ENCODE results near the gene PHLDA2. TPM values are rescaled to one million over a fixed set of nuclear protein-coding genes. Genes with fewer than 3 reads are reported as not detected.

PHLDA2 gene
- polyA plus RNA-seq, 2 of the 4 experiments (the other 2 are of a cell fraction) = 7.0 to 49.6 TPM

DNA sequence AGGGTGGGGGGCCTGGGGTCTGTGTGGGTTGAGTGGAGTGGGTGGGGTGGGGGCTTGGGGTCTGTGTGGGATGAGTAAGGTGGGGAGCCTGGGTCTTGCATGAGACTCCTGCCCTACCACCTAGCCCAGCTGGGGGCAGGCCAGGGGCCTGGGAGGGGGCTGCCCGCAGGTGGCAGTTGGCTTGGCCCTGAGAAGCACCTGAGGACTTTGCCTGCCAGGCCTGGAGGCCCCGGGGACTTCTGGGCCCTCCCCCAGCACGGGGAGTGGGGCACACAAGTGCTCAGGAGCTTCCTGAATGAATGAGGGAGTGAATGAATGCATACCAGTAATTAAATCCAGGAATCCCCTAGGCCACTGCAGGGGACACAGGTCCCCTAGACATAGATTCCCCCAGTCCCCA is 6.6 kb downstream of the PHLDA2 start:
- POLR2A ChIA-PET = no interaction called here
- no peak overlapping the region for H3K4me3 ChIP-seq
- no peak for DNase-seq (ENCODE audit: low read depth in 1 of 2, low spot score in 1 of 2)
- H3K4me2 ChIP-seq = no peak overlapping the region
- WGBS (ENCODE audit: missing lambda C conversion rate) = 80% methylated on average over 1 of the region's 3 CpGs
- no peak for ATAC-seq
- H3K4me1 ChIP-seq = peaks cover 21% of the 10 kb centered on the region
- no peak for FAIRE-seq
- TF ChIP-seq, protein P1, sequence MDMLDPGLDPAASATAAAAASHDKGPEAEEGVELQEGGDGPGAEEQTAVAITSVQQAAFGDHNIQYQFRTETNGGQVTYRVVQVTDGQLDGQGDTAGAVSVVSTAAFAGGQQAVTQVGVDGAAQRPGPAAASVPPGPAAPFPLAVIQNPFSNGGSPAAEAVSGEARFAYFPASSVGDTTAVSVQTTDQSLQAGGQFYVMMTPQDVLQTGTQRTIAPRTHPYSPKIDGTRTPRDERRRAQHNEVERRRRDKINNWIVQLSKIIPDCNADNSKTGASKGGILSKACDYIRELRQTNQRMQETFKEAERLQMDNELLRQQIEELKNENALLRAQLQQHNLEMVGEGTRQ (IDR thresholded peaks at IDR 0.05) = no peak
- TF ChIP-seq CBX8 (IDR thresholded peaks at IDR 0.05) (no peak), NPAS2 (CRISPR knock-in tag; IDR thresholded peaks at IDR 0.05; ENCODE audit: borderline replicate concordance) (no peak), ZFP36 (IDR thresholded peaks at IDR 0.05; ENCODE audit: borderline replicate concordance, partially characterized antibody) (no peak), ZNF302 (CRISPR knock-in tag; IDR thresholded peaks at IDR 0.05) (no peak), SREBF2 (IDR thresholded peaks at IDR 0.05) (no peak), FOSL2 (IDR thresholded peaks at IDR 0.05) (no peak), FOSL2 (CRISPR knock-in tag; IDR thresholded peaks at IDR 0.05) (no peak), KDM1A (IDR thresholded peaks at IDR 0.05; ENCODE audit: low read depth) (no peak), TFCP2L1 (CRISPR knock-in tag; IDR thresholded peaks at IDR 0.05) (no peak), HDAC2 (IDR thresholded peaks at IDR 0.05) (no peak), ESRRA (IDR thresholded peaks at IDR 0.05; ENCODE audit: borderline replicate concordance, low read length) (no peak), ZC3H11A (IDR thresholded peaks at IDR 0.05) (no peak)
- TF ChIP-seq, protein P2, sequence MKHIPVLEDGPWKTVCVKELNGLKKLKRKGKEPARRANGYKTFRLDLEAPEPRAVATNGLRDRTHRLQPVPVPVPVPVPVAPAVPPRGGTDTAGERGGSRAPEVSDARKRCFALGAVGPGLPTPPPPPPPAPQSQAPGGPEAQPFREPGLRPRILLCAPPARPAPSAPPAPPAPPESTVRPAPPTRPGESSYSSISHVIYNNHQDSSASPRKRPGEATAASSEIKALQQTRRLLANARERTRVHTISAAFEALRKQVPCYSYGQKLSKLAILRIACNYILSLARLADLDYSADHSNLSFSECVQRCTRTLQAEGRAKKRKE (CRISPR knock-in tag; IDR thresholded peaks at IDR 0.05; ENCODE audit: low read depth) = no peak
- no peak overlapping the region for H3K27ac ChIP-seq
- no peaks in the 10 kb centered on the region for H3K9me3 ChIP-seq
- CTCF ChIA-PET = interaction anchor here (1.2 to 1.4 kb wide), 3 partner anchors 10 to 18 kb away, joined by 3 to 4 read pairs (median 4); no protein-coding TSS in a partner anchor

DNA sequence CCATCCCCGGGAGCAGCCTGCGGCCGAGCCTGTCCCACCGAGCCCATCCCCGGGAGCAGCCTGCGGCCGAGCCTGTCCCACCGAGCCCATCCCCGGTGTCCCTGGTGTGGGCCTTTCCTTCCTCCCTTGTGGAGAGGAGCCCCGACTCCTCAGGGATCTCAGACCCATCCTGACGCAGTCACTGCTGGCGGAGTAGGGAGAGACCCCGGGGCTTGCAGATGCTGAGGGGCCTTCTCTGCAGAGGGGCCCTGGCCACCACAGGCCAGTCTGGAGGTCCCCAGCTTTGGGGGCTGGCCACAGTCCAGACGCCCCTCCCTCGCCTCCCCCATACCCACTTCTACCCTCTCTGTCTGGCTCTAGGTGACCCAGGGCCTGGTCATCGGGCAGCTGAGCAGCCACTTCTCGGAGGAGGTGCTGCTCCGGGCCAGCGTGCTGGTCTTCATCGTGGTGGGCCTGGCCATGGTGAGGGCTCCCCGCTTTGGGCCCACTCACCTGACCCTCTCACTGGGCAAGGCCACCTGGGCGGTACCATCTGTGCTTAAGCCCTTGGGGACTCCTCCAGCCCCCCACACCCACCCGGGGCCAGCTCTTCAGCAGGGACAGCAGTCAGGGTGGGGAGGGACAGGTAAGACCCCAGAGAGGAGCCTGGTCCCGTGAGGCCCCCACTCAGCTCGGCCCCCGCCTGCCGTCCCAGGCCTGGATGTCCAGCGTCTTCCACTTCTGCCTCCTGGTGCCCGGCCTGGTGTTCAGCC is 7.3 kb downstream of the PHLDA2 start:
- no peak for DNase-seq (ENCODE audit: low read depth in 1 of 2, low spot score in 1 of 2)
- CTCF ChIA-PET = interaction anchor here (1.2 to 1.3 kb wide), 2 partner anchors 9 to 12 kb away, joined by 3 to 4 read pairs; no protein-coding TSS in a partner anchor

DNA sequence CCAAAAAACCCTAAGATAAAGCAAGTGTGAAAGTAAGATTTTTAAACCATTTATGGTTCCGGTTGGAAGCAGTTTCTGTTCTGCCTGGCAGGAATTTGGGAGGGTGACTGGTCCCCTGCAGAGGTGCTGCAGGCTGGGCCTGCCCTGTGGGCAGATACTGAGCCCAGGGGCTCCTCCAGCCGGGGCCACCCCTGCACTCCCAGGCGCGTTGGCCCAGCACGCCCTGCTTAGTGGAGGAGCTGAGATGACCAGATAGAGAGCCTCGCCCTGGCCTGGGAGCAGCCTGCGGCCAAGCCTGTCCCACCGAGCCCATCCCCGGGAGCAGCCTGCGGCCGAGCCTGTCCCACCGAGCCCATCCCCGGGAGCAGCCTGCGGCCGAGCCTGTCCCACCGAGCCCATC is 8.0 kb downstream of the PHLDA2 start:
- no peak for DNase-seq (ENCODE audit: low read depth in 1 of 2, low spot score in 1 of 2)
- ChIA-PET CTCF (interaction anchor here (0.6 to 9.9 kb wide), 6 partner anchors 8 to 389 kb away, joined by 3 to 52 read pairs (median 6); partner anchors contain the start of gene PHLDA2), POLR2A (interaction anchor here (1.0 to 6.7 kb wide), 2 partner anchors 8 to 10 kb away, joined by 3 to 36 read pairs; partner anchors contain the start of gene PHLDA2)
- 84% methylated on average over 9 of the region's 16 CpGs for WGBS (ENCODE audit: missing lambda C conversion rate)
- Histone ChIP-seq H3K4me3 (no peak overlapping the region), H3K27ac (no peak overlapping the region), H3K9me3 (no peaks in the 10 kb centered on the region), H3K4me1 (peaks cover 14% of the 10 kb centered on the region), H3K4me2 (no peak overlapping the region)
- ATAC-seq = no peak
- FAIRE-seq = no peak
- TF ChIP-seq, protein P3, sequence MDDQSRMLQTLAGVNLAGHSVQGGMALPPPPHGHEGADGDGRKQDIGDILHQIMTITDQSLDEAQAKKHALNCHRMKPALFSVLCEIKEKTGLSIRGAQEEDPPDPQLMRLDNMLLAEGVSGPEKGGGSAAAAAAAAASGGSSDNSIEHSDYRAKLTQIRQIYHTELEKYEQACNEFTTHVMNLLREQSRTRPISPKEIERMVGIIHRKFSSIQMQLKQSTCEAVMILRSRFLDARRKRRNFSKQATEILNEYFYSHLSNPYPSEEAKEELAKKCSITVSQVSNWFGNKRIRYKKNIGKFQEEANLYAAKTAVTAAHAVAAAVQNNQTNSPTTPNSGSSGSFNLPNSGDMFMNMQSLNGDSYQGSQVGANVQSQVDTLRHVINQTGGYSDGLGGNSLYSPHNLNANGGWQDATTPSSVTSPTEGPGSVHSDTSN (IDR thresholded peaks at IDR 0.05) = no peak
- TF ChIP-seq ZC3H11A (IDR thresholded peaks at IDR 0.05) (no peak), RCOR1 (IDR thresholded peaks at IDR 0.05; ENCODE audit: low read depth, low read length) (no peak), KDM5A (IDR thresholded peaks at IDR 0.05) (no peak), RAD21 (conservative IDR thresholded peaks at IDR 0.05 in 1 of 2, IDR thresholded peaks at IDR 0.05 in 1 of 2) (no peak), PHF8 (IDR thresholded peaks at IDR 0.05; ENCODE audit: borderline replicate concordance, low read depth) (no peak), MAFK (IDR thresholded peaks at IDR 0.05; ENCODE audit: partially characterized antibody) (no peak), NFE2L2 (conservative IDR thresholded peaks at IDR 0.05; ENCODE audit: low read length) (no peak), CHD2 (IDR thresholded peaks at IDR 0.05; ENCODE audit: low read length, partially characterized antibody) (no peak), ZNF302 (CRISPR knock-in tag; IDR thresholded peaks at IDR 0.05) (no peak), HDAC2 (IDR thresholded peaks at IDR 0.05) (no peak)
- TF ChIP-seq, protein P2 (CRISPR knock-in tag; IDR thresholded peaks at IDR 0.05; ENCODE audit: low read depth) = no peak

More for the DNA sequence above, 7.3 kb downstream of the PHLDA2 start:
- no peak for TF ChIP-seq HOXA7 (CRISPR knock-in tag; IDR thresholded peaks at IDR 0.05)
- TF ChIP-seq POLR2A (IDR thresholded peaks at IDR 0.05; ENCODE audit: low read length) = no peak
- TF ChIP-seq PHF8 (IDR thresholded peaks at IDR 0.05; ENCODE audit: borderline replicate concordance, low read depth) = no peak
- TF ChIP-seq EP300 (IDR thresholded peaks at IDR 0.05) = no peak
- TF ChIP-seq EHMT2 (IDR thresholded peaks at IDR 0.05; ENCODE audit: low read depth) = no peak
- no peak for TF ChIP-seq HDAC2 (IDR thresholded peaks at IDR 0.05)
- TF ChIP-seq NFE2L2 (conservative IDR thresholded peaks at IDR 0.05; ENCODE audit: low read length) = no peak
- no peak for TF ChIP-seq CHD2 (IDR thresholded peaks at IDR 0.05; ENCODE audit: low read length, partially characterized antibody)
- TF ChIP-seq CBX8 (IDR thresholded peaks at IDR 0.05) = no peak
- TF ChIP-seq HEYL (CRISPR knock-in tag; IDR thresholded peaks at IDR 0.05) = no peak
- TF ChIP-seq, protein P4, sequence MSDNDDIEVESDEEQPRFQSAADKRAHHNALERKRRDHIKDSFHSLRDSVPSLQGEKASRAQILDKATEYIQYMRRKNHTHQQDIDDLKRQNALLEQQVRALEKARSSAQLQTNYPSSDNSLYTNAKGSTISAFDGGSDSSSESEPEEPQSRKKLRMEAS (IDR thresholded peaks at IDR 0.05) = no peak
- TF ChIP-seq TP53 (CRISPR knock-in tag; IDR thresholded peaks at IDR 0.05) = no peak
- no peak for TF ChIP-seq NR3C1 (IDR thresholded peaks at IDR 0.05)
- no peak for TF ChIP-seq KDM1A (IDR thresholded peaks at IDR 0.05; ENCODE audit: low read depth)
- TF ChIP-seq MAFK (IDR thresholded peaks at IDR 0.05; ENCODE audit: partially characterized antibody) = no peak
- no peak for TF ChIP-seq CEBPB (IDR thresholded peaks at IDR 0.05)
- no peak for TF ChIP-seq FOXS1 (CRISPR knock-in tag; IDR thresholded peaks at IDR 0.05)
- TF ChIP-seq ESRRA (IDR thresholded peaks at IDR 0.05; ENCODE audit: borderline replicate concordance, low read length) = no peak
- TF ChIP-seq GATA3 (IDR thresholded peaks at IDR 0.05; ENCODE audit: borderline replicate concordance) = no peak
- POLR2A ChIA-PET = interaction anchor here (6.7 kb wide), 1 partner anchor 7 kb away, joined by 36 read pairs; the partner anchor contains the start of gene PHLDA2
- no peak for ATAC-seq
- 89% methylated on average over 16 of the region's 29 CpGs for WGBS (ENCODE audit: missing lambda C conversion rate)
- H3K27ac ChIP-seq = no peak overlapping the region
- H3K9me3 ChIP-seq = no peaks in the 10 kb centered on the region
- no peak for FAIRE-seq
- H3K4me2 ChIP-seq = no peak overlapping the region
- no peak overlapping the region for H3K4me3 ChIP-seq
- H3K4me1 ChIP-seq = peaks cover 14% of the 10 kb centered on the region

Measured in A549 (cell line).